HCT116 (cell line): Measurements from ENCODE around the gene SHTN1. TPM values are rescaled to one million over a fixed set of nuclear protein-coding genes. Genes with fewer than 3 reads are reported as not detected.

Source experiments
- ATAC-seq: fragments of 200-7000 bp; cut with Tn5 transposase; 2 replicates; pipeline ENCODE4 v1.9.1; 2020; ENCODE audit warnings: mild to moderate bottlenecking, moderate library complexity
- BruUV-seq: library from RNA; stranded (reverse); fragments of 400-500 nt; replicated peaks from 2 replicates; lab custom pipeline; 2021; lab: Mats Ljungman, UMichigan
- CTCF ChIA-PET: fragments of 300-600 bp; sonication (Branson Sonifier 250); formaldehyde crosslinking; loops from one replicate; lab custom pipeline; 2021; ENCODE audit warnings: antibody characterized with exemption; lab: Charles Lee
- POLR2A ChIA-PET: fragments of 300-600, 350-600 bp; sonication (Branson Sonifier 250); formaldehyde crosslinking; loops from one replicate; lab custom pipeline; 2021; ENCODE audit warnings: antibody characterized with exemption; lab: Charles Lee
- RAD21 ChIA-PET, 2 experiments: fragments of 300-600 bp; sonication (Branson Sonifier 250); formaldehyde crosslinking; loops; one replicate each; lab custom pipeline; 2023; ENCODE audit warnings: low total read pairs in 2 of 2; ENCODE audit not compliant: uncharacterized antibody in 2 of 2, unreplicated experiment in 2 of 2, low non-redundant PET in 1 of 2; lab: Charles Lee
- DNase-seq: peaks from one replicate; pipeline ENCODE4 v3.0.0-alpha.2; 2010; ENCODE audit warnings: low read depth, low spot score
- H2AFZ ChIP-seq: fragments of 200-600 bp; shearing (Covaris generic), sonication (generic); 2 replicates; pipeline ENCODE4 v1.6.1; 2017; ENCODE audit warnings: low read depth, mixed run types, mixed read lengths, antibody characterized with exemption, low read length; ENCODE audit not compliant: poor library complexity, severe bottlenecking
- H3K27ac ChIP-seq: 2 replicates; pipeline ENCODE4 v1.5.1; 2012; ENCODE audit warnings: low read depth, low read length
- H3K27me3 ChIP-seq: fragments of 200-600 bp; sonication (generic); 2 replicates; pipeline ENCODE4 v1.6.1; 2016; ENCODE audit warnings: mixed run types, low read length, mixed read lengths; ENCODE audit not compliant: insufficient read depth
- H3K36me3 ChIP-seq, 2 experiments: fragments of 200-500 bp in 1 of 2; fragments of 200-600 bp in 1 of 2; sonication (Bioruptor generic) in 1 of 2; sonication (generic) in 1 of 2; 2 replicates each; pipeline versions ENCODE4 v1.5.1 to v1.6.1; 2014 to 2016; ENCODE audit warnings: low read length in 2 of 2, inconsistent platforms in 1 of 2, mixed read lengths in 1 of 2, mixed run types in 1 of 2; ENCODE audit not compliant: insufficient read depth in 2 of 2, control insufficient read depth in 1 of 2
- H3K4me1 ChIP-seq, 2 experiments: fragments of 200-600 bp in 1 of 2; sonication (generic) in 1 of 2; 2 replicates each; pipeline versions ENCODE4 v1.5.1 to v1.6.1; 2012 to 2017; ENCODE audit warnings: low read length in 2 of 2, inconsistent platforms in 1 of 2, mild to moderate bottlenecking in 1 of 2, mixed read lengths in 1 of 2, mixed run types in 1 of 2, moderate library complexity in 1 of 2; ENCODE audit not compliant: insufficient read depth in 2 of 2, control insufficient read depth in 1 of 2
- H3K4me2 ChIP-seq: fragments of 200-600 bp; sonication (generic); 2 replicates; pipeline ENCODE4 v1.6.1; 2017; ENCODE audit warnings: mixed run types, low read length, mixed read lengths
- H3K4me3 ChIP-seq, 2 experiments: fragments of 200-600 bp in 1 of 2; sonication (generic) in 1 of 2; replicated peaks in 1 of 2; 2 replicates each; pipeline ENCODE4 v1.5.1; 2011 to 2016; ENCODE audit warnings: low read length in 2 of 2, control low read depth in 1 of 2, low read depth in 1 of 2, mild to moderate bottlenecking in 1 of 2, mixed read lengths in 1 of 2, mixed run types in 1 of 2
- H3K79me2 ChIP-seq: fragments of 200-600 bp; sonication (generic); 2 replicates; pipeline ENCODE4 v1.6.1; 2017; ENCODE audit warnings: mild to moderate bottlenecking, mixed run types, low read length, moderate library complexity, mixed read lengths; ENCODE audit not compliant: insufficient read depth
- H3K9ac ChIP-seq: fragments of 200-600 bp; sonication (generic); 2 replicates; pipeline ENCODE4 v1.6.1; 2016; ENCODE audit warnings: low read length, mixed read lengths
- H3K9me2 ChIP-seq: fragments of 200-600 bp; sonication (generic), shearing (Covaris generic); 2 replicates; pipeline ENCODE4 v1.6.1; 2017; ENCODE audit warnings: mixed run types, mild to moderate bottlenecking, moderate library complexity; ENCODE audit not compliant: insufficient read depth
- H3K9me3 ChIP-seq, 2 experiments: fragments of 200-500 bp in 1 of 2; fragments of 200-600 bp in 1 of 2; sonication (Bioruptor generic) in 1 of 2; sonication (generic) in 1 of 2; 2 replicates each; pipeline ENCODE4 v1.6.1; 2014 to 2017; ENCODE audit warnings: low read length in 2 of 2, mixed read lengths in 2 of 2, inconsistent platforms in 1 of 2, low read depth in 1 of 2, mild to moderate bottlenecking in 1 of 2, mixed run types in 1 of 2, moderate library complexity in 1 of 2; ENCODE audit not compliant: control insufficient read depth in 1 of 2, insufficient read depth in 1 of 2
- H4K20me1 ChIP-seq: fragments of 200-600 bp; sonication (generic), shearing (Covaris generic); 2 replicates; pipeline ENCODE4 v1.6.1; 2017; ENCODE audit warnings: mixed run types, mild to moderate bottlenecking, moderate library complexity; ENCODE audit not compliant: insufficient read depth
- CEBPB ChIP-seq: IDR thresholded peaks from 2 replicates; pipeline ENCODE4 v1.6.1; 2012; ENCODE audit warnings: low read depth
- EZH2 ChIP-seq: fragments of 200-600 bp; sonication (generic); IDR thresholded peaks from 2 replicates; pipeline ENCODE4 v1.6.1; 2017; ENCODE audit warnings: antibody characterized with exemption, mixed run types
- FOSL1 ChIP-seq: IDR thresholded peaks from 2 replicates; pipeline ENCODE4 v1.6.1; 2012; ENCODE audit warnings: low read depth
- JUND ChIP-seq: IDR thresholded peaks from 2 replicates; pipeline ENCODE4 v1.6.1; 2012
- POLR2AphosphoS5 ChIP-seq: IDR thresholded peaks from 2 replicates; pipeline ENCODE4 v1.6.1; 2011; ENCODE audit warnings: mild to moderate bottlenecking, low read depth, low read length, moderate library complexity
- SIN3A ChIP-seq: IDR thresholded peaks from 2 replicates; pipeline ENCODE4 v1.6.1; 2012; ENCODE audit warnings: low read depth
- SP1 ChIP-seq: IDR thresholded peaks from 2 replicates; pipeline ENCODE4 v1.6.1; 2012; ENCODE audit warnings: low read depth
- SRF ChIP-seq: IDR thresholded peaks from 2 replicates; pipeline ENCODE4 v1.6.1; 2012; ENCODE audit warnings: low read depth
- ZFX ChIP-seq: fragments of 450-650 bp; IDR thresholded peaks from 2 replicates; pipeline ENCODE4 v1.6.1; 2017
- ZNF274 ChIP-seq: fragments of 200-500 bp; sonication (Bioruptor generic); IDR thresholded peaks from 2 replicates; pipeline ENCODE4 v1.6.1; 2014; ENCODE audit warnings: mild to moderate bottlenecking, low read depth, low read length, inconsistent platforms
- intact Hi-C: fragments of 100-400 bp; cut with micrococcal nuclease; formaldehyde crosslinking; loops from 2 replicates; pipeline ENCODE4 v1.10.0; 2022
- total RNA-seq: library from RNA; stranded (reverse); gene quantifications from one replicate; pipeline ENCODE4 v1.2.1, GENCODE V29; 2021; ENCODE audit not compliant: unreplicated experiment
- TF ChIP-seq, protein P1 (sequence below): IDR thresholded peaks from 2 replicates; pipeline ENCODE4 v1.6.1; 2012
- TF ChIP-seq, protein P2 (sequence below), 3 experiments: fragments of 200-600 bp in 1 of 3; sonication (generic) in 1 of 3; IDR thresholded peaks in 2 of 3; conservative IDR thresholded peaks in 1 of 3; 2 replicates each; pipeline ENCODE4 v1.5.1; 2012 to 2017; ENCODE audit warnings: low read depth in 2 of 3, low read length in 2 of 3, antibody characterized with exemption in 1 of 3, borderline replicate concordance in 1 of 3, control low read depth in 1 of 3, mild to moderate bottlenecking in 1 of 3, mixed read lengths in 1 of 3, mixed run types in 1 of 3, moderate library complexity in 1 of 3; ENCODE audit not compliant: insufficient read depth in 1 of 3

The SHTN1 gene
- total RNA-seq, 1 experiment from 2014 or later: 64.0 TPM

DNA sequence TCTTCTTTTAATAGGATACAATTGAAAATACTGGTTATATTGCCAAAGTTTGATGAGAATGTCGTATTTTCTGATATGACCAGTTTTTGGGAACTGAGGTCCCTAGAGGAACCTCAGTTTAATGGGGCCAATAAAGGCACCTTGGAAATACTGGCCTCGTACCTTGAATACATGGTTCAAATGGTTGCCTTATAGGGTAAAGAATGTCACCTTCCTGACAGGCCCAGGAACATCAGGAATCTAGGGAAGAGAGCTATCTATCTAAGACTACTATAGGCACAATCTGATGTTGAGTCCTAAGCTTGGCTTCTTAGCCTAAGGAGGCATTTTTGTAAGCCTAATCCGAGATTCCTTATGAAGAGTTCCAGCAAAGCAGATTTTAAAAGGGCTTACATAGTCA lies 9.3 kb downstream of the SHTN1 start:
- Histone ChIP-seq H3K4me3 (no peak overlapping the region), H3K79me2 (peaks cover 94% of the 10 kb centered on the region), H2AFZ (no peak overlapping the region), H3K27me3 (no peaks in the 10 kb centered on the region), H3K9me2 (no peaks in the 10 kb centered on the region), H3K36me3 (no peaks in the 10 kb centered on the region), H4K20me1 (peaks cover 11% of the 10 kb centered on the region; the same call in 1 of the 2 replicates), H3K4me2 (no peak overlapping the region), H3K27ac (no peak overlapping the region), H3K9ac (no peak overlapping the region), H3K4me1 (no peaks in the 10 kb centered on the region), H3K9me3 (no peaks in the 10 kb centered on the region)
- ChIA-PET POLR2A (no interaction called here), CTCF (no interaction called here), RAD21 (no interaction called here)
- TF ChIP-seq, protein P1, sequence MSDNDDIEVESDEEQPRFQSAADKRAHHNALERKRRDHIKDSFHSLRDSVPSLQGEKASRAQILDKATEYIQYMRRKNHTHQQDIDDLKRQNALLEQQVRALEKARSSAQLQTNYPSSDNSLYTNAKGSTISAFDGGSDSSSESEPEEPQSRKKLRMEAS: no peak
- no peak for TF ChIP-seq ZNF274
- no peak for TF ChIP-seq CEBPB
- TF ChIP-seq SRF: no peak
- TF ChIP-seq ZFX: no peak
- TF ChIP-seq POLR2AphosphoS5: no peak
- TF ChIP-seq SIN3A: no peak
- no peak for TF ChIP-seq SP1
- TF ChIP-seq, protein P2, sequence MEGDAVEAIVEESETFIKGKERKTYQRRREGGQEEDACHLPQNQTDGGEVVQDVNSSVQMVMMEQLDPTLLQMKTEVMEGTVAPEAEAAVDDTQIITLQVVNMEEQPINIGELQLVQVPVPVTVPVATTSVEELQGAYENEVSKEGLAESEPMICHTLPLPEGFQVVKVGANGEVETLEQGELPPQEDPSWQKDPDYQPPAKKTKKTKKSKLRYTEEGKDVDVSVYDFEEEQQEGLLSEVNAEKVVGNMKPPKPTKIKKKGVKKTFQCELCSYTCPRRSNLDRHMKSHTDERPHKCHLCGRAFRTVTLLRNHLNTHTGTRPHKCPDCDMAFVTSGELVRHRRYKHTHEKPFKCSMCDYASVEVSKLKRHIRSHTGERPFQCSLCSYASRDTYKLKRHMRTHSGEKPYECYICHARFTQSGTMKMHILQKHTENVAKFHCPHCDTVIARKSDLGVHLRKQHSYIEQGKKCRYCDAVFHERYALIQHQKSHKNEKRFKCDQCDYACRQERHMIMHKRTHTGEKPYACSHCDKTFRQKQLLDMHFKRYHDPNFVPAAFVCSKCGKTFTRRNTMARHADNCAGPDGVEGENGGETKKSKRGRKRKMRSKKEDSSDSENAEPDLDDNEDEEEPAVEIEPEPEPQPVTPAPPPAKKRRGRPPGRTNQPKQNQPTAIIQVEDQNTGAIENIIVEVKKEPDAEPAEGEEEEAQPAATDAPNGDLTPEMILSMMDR (IDR thresholded peaks at IDR 0.05 in 2 of 3, conservative IDR thresholded peaks at IDR 0.05 in 1 of 3; ENCODE audit: borderline replicate concordance in 1 of 3, insufficient read depth in 1 of 3, low read depth in 2 of 3, low read length in 2 of 3): no peak
- no peak for TF ChIP-seq FOSL1
- no peak for TF ChIP-seq JUND
- TF ChIP-seq EZH2: no peak
- DNase-seq (no peak), ATAC-seq (no peak)
- intact Hi-C loops: no loop called here
- no TSS peak for BruUV-seq
